Retinal pigment epithelial cell (primary cell): Measurements from ENCODE around the gene SLC44A5.
A peak's percentile ranks its signal among the peaks of the same experiment; 100 is the strongest.

ENCODE experiments used
- DNase-seq: peaks from one replicate; pipeline ENCODE4 v3.0.0-alpha.2; 2010; ENCODE audit warnings: low read depth
- H3K4me3 ChIP-seq: 2 replicates; pipeline ENCODE4 v1.5.1; 2011; ENCODE audit warnings: mild to moderate bottlenecking, low read length, control low read depth, moderate library complexity
- TF ChIP-seq, protein P1 (sequence below): conservative IDR thresholded peaks from 2 replicates; pipeline ENCODE4 v1.5.1; 2011; ENCODE audit warnings: low read depth, low read length, control low read depth, inconsistent platforms

SLC44A5 gene

DNA sequence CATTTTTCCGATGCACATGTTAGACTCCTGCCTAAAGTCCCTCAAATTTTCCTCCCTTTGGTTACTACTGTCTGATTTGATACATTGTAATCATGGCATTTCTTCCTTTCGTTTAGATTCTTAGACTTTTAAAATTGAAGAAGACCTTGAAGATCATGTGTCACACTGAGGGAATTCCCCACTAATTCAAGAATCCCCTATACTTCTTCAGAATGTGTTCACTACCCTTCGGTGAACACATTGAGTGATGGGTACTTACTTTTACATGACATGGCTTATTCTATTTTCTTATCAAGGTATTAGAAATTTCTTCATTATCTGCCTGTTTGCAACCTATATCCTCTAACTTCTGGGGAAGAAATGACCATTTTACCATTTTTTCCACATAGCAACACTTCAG, 390.8 kb downstream of the SLC44A5 start:
- no peak overlapping the region for H3K4me3 ChIP-seq
- no peak for DNase-seq
- TF ChIP-seq, protein P1, sequence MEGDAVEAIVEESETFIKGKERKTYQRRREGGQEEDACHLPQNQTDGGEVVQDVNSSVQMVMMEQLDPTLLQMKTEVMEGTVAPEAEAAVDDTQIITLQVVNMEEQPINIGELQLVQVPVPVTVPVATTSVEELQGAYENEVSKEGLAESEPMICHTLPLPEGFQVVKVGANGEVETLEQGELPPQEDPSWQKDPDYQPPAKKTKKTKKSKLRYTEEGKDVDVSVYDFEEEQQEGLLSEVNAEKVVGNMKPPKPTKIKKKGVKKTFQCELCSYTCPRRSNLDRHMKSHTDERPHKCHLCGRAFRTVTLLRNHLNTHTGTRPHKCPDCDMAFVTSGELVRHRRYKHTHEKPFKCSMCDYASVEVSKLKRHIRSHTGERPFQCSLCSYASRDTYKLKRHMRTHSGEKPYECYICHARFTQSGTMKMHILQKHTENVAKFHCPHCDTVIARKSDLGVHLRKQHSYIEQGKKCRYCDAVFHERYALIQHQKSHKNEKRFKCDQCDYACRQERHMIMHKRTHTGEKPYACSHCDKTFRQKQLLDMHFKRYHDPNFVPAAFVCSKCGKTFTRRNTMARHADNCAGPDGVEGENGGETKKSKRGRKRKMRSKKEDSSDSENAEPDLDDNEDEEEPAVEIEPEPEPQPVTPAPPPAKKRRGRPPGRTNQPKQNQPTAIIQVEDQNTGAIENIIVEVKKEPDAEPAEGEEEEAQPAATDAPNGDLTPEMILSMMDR, result no peak

DNA sequence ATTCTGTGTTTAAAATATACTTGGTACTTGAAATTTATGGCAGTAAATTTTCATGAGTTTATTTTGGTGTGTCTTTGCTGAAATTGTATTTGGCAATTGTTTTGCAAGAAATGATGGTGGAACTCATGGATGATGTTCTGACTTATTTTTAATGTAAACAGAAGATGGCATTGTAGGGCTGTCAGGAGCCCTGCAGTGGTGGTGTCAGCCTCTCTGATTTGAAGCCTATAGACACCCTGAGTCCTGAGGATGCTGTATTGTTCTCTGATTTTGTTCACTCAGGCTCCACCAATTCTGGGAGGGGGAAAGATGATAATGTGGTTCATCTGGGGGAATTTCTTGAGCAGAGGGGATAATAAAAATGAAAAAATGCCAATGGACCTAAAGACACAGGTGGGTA, 396.9 kb downstream of the SLC44A5 start:
- no peak overlapping the region for H3K4me3 ChIP-seq
- no peak for DNase-seq
- TF ChIP-seq, protein P1, result no peak

DNA sequence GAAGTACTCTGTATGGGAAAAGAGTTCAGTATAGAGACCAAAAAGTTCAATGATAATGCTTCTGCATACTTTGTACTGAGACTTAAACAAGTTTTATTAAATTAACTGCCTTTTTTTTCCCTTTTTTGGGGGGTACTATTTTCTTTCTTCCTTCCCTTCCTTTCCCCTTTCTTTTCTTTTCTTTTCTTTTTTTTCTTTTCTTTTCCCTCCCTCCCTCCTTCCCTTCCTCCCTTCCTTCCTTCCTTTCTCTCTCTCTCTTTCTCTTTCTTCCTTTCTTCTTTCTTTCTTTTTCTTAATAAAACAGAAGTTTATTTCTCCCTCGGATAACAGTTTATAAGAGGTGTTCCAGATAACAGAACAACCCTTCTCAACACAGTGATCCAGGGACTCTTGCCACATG, 399.3 kb downstream of the SLC44A5 start:
- H3K4me3 ChIP-seq, result no peak overlapping the region
- no peak for DNase-seq
- TF ChIP-seq, protein P1, result no peak

DNA sequence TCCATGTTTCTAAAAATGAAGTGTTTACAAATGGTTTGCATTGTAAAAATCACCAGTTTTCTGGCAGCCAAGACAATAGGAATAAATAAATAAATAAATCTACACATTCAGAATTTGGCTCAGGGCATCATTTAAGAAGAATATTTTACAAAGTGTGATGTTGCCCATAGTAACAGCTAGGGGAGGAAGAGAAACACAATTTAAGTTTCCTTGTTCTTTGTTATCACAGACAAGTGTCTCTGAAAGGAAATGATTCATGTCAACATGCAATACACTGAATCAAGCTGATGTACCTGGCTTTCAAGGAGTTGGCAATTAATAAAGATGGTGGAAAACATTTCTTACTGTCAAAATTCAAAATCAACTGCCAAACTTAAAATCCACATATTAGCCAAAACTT, 402.1 kb downstream of the SLC44A5 start:
- H3K4me3 ChIP-seq, result no peak overlapping the region
- TF ChIP-seq, protein P1, result no peak
- no peak for DNase-seq

DNA sequence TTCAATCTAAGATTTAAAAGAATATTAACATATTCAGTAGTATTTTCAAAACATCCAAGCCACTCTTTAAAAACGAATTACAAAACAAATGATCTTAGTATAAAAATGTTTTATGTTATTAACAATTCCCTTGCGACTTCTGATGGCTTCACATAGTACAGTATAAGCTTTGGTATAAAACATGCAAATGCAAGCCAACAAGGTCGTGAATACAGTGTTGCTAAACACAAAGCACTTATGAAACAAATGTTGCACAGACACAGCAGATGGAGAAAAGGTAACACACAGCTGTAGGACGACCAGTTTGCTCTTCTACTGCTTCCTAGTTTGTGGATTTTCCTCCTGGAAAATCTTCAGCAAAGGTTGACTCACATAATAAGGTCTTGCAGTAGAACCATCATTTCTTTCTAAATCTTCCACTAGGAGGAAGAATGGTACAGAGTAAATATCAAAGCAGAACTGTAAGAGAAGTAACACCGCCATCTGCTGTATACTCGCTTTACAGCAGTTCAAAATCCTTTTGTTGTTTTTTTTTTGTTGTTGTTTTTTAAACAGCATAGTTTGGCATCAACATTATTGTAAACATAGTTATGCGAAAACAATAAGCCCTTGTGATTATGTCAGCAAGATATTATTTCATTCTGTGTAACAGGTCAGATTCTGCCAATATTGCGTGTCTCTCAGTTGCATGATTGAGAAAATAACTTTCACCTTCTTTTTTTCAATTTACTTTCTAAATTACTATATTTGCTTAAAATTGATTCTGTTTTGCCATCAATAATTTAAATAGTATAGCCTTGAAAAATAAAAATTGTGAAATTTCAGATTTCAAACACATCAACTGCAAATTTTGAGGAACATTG, 407.3 kb downstream of the SLC44A5 start:
- peak; percentile 14 for DNase-seq
- TF ChIP-seq, protein P1, result peak; percentile 78
- no peak overlapping the region for H3K4me3 ChIP-seq

DNA sequence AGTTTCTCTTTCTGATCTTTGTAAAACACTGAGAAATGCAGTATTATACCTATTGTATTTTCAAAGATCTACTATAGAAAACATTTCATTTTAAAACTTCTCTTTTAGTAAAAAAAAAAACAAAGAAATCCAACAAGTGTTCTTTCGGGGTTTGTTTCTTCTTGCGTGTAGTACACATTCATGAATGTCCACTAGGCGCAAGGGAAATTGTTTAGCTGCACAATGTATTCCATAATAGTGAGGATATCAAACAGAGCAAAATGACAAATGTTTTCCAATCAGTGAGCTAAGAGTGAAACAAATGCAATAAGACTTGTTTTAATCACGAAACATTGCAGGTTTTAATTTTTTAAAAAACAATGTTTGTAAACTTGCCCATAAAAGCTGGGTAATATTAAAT, 408.2 kb downstream of the SLC44A5 start:
- TF ChIP-seq, protein P1, result no peak
- DNase-seq, result no peak
- H3K4me3 ChIP-seq, result no peak overlapping the region

DNA sequence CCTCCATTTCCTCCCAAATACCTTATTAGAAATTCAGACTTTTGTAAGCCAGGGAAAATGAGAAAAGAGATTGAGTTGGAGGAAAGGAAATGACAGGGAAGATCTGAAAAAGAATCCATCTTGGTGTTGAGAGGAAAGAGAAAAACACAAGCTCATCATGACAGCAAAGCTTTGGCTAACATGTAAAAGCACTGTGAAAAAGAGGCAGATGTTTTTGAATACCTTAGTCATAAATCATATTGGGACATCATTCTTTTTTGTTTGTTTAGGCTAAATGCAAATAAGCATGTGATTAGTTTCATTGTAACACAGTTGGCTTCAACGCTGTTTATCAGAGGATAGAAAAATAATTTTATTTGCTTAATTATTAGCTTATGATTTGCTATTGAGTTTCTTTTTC, 412.2 kb downstream of the SLC44A5 start:
- TF ChIP-seq, protein P1, result no peak
- H3K4me3 ChIP-seq, result no peak overlapping the region
- no peak for DNase-seq
